ENCODE results near the gene TELO2.

TELO2 gene

GRCh38 chr16:1497014-1497598, 3.9 kb downstream of the TELO2 start:
- DNase-seq (ENCODE audit: low spot score) = no peak
- no peak for TF ChIP-seq CTCF (IDR thresholded peaks at IDR 0.05; ENCODE audit: extremely low read depth, insufficient read depth, missing control alignments)
- in situ Hi-C loops (cut with MboI; ENCODE audit: low pct_unique_long_range_greater_than_20kb, low sequenced_read_pairs, unreplicated experiment) = no loop called here

- DNase-seq (ENCODE audit: low spot score) = no peak
- in situ Hi-C loops (cut with MboI; ENCODE audit: low pct_unique_long_range_greater_than_20kb, low sequenced_read_pairs, unreplicated experiment) = no loop called here
- no peak for TF ChIP-seq CTCF (IDR thresholded peaks at IDR 0.05; ENCODE audit: extremely low read depth, insufficient read depth, missing control alignments)
These were observed 5.9 kb downstream of the TELO2 start for GRCh38 chr16:1498899-1499676.

DNA sequence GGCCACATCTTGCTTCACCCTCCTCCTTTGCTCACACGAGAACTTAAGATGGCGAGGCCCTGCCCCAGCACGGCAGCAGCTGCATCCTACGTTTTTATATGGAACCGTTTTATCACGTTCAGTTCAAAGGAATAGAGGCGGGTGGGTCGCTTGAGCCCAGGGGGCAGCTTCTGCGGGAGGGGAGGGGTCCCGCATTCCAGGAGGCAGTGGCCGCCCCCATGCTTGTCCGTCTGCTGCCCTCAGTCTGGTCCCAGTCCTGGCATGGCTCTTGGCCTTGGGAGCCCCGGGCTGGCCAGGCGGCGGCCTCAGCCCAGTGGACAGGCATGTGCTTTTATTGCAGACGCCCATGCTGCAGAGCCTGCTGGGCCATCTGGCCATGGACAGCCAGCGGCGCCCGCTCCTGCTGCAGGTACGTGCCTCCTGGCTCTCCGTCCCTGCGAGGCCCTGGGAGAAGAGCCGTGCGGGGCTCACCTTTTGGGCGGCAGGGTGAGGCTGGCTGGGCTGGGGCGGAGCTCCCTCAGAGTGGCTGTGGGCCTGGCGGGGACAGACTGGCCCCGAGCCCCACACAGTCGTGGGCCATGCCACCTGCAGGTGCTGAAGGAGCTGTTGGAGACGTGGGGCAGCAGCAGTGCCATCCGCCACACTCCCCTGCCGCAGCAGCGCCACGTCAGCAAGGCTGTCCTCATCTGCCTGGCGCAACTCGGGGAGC, 6.8 kb downstream of the TELO2 start:
- in situ Hi-C loops (cut with MboI; ENCODE audit: low pct_unique_long_range_greater_than_20kb, low sequenced_read_pairs, unreplicated experiment) = no loop called here

DNA sequence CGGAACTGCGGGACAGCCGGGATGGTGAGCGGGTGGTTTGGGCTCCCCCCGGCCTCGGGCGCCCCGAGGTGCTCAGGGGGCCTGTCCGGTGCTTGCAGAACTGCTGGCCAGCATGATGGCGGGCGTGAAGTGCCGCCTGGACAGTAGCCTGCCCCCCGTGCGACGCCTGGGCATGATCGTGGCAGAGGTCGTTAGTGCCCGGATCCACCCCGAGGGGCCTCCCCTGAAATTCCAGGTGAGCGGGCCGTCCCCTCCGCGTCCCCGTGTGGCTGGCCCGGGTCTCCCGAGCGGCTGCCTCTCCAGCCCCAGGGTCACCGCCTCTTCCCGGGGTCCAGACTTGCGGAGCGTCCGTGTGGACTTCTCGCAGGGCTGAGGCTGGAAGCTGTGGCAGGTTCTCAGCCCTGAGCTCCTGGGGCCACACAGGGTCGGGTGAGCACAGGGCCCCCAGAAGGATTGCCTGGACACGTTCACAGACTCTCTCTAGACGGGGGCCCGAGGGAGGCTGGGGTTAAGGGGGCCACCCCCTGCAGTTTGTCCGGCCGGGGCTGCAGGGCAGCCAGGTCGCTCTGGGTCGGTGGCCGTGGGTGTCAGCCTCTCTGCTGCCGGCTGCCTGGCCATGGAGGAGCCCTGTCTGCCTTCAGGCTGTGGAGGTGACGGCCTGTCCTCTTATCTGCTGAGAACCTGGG, 7.4 kb downstream of the TELO2 start:
- in situ Hi-C loops (cut with MboI; ENCODE audit: low pct_unique_long_range_greater_than_20kb, low sequenced_read_pairs, unreplicated experiment) = no loop called here
- no peak for TF ChIP-seq CTCF (IDR thresholded peaks at IDR 0.05; ENCODE audit: extremely low read depth, insufficient read depth, missing control alignments)
- no peak for DNase-seq (ENCODE audit: low spot score)

More for the DNA sequence above, 6.8 kb downstream of the TELO2 start:
- TF ChIP-seq CTCF (IDR thresholded peaks at IDR 0.05; ENCODE audit: extremely low read depth, insufficient read depth, missing control alignments) = no peak
- no peak for DNase-seq (ENCODE audit: low spot score)

DNA sequence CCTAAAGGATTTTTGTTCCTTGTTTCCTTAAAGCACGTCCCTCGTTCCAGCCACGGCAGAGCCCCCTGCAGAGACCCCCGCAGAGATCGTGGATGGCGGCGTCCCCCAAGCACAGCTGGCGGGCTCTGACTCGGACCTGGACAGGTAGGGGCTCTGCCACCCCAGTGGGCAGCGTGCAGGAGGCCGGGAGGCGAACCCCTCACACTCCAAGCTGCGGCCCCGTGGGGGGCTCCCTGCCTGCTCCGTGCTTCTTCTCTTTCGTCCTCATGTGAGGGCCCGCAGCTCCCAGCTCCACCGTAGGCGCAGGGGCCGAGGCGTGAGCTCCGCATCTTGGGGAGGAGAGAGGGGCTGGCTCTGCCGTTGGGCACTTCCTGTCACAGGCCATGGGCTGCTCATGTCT, 8.5 kb downstream of the TELO2 start:
- in situ Hi-C loops (cut with MboI; ENCODE audit: low pct_unique_long_range_greater_than_20kb, low sequenced_read_pairs, unreplicated experiment) = no loop called here
- TF ChIP-seq CTCF (IDR thresholded peaks at IDR 0.05; ENCODE audit: extremely low read depth, insufficient read depth, missing control alignments) = no peak
- DNase-seq (ENCODE audit: low spot score) = no peak

Data from GM13977 (cell line).